ENCODE data around the gene CLEC3B.

DNA sequence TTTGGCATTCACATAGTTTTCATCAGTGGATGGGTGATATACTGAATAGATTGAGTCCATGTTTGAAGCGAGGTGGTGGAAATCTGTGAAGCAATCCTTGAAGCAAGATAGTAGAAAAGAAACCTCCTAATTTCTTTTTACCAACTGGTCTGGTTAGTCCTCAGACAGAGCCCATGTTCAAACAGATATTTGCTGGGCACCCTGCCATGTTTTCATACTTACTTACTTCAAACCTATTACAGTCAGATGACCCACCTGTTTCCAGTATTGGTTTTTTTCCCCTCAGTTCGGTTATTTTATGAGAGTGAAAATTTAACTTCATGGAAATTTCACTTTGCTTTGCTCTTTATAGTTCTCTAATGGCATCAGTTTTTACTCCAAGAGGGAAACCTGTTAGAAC, 26.3 kb upstream of the CLEC3B start:
- TF ChIP-seq, protein P1, sequence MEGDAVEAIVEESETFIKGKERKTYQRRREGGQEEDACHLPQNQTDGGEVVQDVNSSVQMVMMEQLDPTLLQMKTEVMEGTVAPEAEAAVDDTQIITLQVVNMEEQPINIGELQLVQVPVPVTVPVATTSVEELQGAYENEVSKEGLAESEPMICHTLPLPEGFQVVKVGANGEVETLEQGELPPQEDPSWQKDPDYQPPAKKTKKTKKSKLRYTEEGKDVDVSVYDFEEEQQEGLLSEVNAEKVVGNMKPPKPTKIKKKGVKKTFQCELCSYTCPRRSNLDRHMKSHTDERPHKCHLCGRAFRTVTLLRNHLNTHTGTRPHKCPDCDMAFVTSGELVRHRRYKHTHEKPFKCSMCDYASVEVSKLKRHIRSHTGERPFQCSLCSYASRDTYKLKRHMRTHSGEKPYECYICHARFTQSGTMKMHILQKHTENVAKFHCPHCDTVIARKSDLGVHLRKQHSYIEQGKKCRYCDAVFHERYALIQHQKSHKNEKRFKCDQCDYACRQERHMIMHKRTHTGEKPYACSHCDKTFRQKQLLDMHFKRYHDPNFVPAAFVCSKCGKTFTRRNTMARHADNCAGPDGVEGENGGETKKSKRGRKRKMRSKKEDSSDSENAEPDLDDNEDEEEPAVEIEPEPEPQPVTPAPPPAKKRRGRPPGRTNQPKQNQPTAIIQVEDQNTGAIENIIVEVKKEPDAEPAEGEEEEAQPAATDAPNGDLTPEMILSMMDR (IDR thresholded peaks at IDR 0.05): no peak
- TF ChIP-seq POLR2AphosphoS5 (IDR thresholded peaks at IDR 0.05) (no peak), POLR2A (IDR thresholded peaks at IDR 0.05) (no peak), EP300 (IDR thresholded peaks at IDR 0.05) (no peak)
